Stimulated activated CD4-positive, alpha-beta T cell treated with anti-CD3 and anti-CD28 coated beads, Interleukin-15, amount 100 ng/mL, for 1 hour (primary cell): ENCODE results near the gene WIPF2.

Experiments
- DNase-seq, 2 donors: peaks; one replicate each; pipeline ENCODE4 v3.0.0-alpha.2; 2020; ENCODE audit warnings: low read depth in 1 of 2, low spot score in 1 of 2

Gene WIPF2

DNA sequence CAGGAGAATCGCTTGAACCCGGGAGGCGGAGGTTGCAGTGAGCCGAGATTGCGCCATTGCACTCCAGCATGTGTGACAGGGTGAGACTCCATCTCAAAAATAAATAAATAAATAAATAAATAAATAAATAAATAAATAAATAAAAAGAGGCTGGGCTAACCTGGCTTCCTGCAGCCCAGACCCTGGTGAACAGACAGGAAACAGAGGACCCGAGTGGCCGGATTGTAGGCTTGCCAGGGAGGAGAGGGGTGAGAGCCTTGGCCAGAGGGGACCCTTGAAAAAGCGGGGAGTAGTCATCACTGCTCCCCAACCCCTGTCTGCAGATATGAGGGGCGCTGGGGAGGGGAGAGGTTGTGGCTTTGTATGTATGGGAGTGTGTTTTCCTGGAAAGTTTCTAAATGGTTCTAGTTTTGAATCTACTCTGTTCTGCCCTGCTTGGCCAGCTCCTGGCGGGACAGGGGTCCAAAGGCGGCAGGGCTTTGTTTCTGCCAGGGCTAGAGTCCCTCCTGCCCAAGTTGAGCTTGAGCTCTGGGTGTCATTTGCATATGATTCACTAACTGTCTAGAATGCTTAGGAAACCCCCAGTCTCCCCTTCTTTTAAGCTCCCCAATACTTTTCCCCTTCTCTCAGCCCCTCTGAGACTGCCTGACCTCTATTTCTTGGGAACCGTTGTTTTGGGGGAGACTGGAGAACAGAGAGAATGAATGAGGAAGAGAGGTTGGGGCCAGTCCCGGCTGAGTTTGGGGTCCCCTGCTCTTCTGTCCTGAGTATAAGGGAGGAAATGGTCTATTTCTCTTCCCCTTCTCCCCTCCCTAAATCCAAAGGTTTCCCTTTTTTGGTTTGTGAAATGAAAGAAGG, 106.3 kb downstream of the WIPF2 start:
- DNase-seq, result no peak

DNA sequence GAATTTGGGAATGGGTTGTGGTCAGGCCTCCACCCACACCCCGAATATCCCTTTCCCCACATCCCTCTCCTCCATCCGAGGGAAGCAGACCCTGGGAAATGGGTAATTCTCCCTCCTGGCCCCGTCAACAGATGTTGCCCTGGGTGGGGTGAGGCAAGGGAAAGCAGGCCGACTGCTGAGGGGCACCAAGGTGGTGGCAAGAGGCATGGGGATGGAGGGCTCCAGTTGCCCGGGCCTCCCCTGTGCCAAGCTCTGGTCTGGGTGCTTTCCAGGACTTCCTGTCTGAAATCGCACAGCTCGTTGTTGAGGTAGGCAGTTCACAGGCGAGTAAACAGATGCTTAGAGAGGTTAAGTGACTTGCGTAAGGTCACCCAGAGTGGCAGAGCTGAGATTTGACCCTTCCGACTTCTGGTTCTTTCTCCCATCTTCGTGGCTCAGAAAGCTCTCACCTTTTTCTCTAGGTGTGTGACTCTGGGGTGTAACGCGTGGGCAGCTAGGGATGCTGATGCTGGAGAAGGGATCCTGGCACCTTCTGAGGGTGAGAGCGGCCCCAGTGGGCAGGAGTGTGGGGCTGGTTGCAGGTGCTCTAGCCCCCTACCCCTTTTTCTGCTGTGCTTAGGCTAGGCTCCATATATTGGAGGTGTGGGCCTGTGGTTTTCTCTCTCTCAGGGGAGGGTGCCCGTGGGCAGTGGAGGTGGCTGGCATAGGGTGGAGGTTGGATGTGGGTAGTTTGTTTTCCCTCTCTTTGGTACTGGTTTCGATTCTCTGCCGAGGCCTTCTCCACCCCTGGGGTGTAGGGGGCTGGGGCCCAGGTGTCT, 107.1 kb downstream of the WIPF2 start:
- peak in 1 of 2 donors; percentile 45 for DNase-seq

DNA sequence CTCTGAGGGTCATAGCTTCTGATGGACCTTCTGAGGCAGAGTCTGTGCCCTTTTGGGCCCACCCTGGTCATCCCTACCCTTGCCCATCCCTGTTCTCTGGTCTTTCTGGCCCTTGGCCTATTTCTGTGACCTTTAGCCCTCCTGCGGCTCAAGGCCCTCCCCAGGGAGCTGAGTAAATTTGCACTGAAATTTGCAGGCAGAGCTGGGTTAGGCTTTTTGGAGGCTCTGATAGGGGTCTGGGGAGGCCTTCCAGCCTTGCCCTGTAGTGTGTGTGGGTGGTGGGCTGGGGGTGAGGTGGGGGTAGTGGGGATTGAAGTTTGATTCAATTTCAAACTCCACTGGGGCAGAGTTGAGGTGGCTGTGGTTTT, 107.7 kb downstream of the WIPF2 start:
- DNase-seq, result no peak

DNA sequence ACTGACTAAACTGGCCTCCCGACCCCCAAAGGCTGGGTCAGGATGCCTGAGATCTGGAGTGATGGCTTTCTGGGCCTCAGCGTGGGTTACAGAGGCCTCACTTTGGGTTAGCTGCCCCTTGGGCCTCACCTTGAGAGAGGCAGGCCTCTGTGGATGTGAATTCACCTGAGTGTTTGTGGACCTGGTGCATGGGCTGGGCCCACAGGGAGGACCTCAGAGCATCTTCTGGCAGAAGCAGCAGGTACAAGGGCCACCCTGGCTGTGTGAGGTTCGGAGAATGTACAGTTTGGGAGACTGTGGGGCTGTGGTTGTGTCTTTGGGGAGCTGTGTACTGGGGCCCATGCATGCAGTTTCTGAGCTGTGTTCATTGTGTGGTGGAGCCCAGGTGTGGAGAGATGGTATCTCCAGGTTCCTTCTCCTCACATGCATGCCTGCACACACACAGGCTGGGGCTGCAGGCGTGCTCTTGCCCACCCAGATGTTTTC, 108.2 kb downstream of the WIPF2 start:
- DNase-seq, result no peak

DNA sequence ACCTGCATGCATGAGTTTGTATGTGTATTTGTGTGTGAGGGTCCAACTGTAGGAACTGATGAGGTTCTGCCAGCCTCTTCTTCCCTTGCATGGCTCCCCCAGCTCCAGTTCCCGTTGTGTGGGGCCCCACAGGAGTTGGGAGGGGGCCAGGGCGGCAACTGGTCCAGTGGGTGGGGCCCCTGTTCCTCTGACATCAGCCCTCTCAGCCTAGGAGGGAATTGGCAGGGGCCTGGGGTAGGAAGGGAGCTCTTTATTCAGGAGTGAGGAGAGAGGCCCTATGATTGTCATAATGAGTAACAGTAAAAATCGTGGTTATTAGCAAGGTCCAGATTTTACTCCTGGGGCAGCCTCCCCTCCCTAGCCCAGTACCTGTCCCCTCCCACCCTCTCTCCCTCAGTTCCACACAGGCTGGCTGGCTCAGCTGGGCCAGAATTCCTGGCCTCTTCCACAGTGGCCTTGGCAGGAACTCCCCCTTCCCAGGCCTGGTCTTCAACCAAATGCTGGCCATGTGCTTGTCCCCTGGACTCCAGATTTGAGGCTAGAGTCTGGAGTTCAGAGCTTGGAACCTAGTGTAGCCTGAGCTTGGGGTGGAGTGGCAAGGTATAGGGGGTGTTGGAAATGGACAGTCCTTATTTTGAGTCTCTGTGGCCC, 108.8 kb downstream of the WIPF2 start:
- DNase-seq, result no peak

DNA sequence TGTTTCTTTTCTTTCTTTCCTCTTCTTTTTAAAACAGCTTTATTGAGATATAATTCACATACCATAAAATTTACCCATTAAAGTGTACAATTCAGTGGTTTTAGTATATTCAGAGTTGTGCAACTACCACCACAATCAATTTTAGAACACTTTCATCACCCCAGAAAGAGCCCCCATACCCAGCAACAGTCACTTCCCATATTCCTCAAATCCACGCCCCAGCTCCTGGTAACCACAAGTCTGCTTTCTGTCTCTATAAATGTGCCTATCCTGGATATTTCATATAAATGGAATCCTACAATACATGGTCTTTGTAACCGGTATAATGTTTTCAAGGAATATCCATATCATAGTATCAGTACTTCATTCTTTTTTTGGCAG, 109.3 kb downstream of the WIPF2 start:
- DNase-seq, result no peak

DNA sequence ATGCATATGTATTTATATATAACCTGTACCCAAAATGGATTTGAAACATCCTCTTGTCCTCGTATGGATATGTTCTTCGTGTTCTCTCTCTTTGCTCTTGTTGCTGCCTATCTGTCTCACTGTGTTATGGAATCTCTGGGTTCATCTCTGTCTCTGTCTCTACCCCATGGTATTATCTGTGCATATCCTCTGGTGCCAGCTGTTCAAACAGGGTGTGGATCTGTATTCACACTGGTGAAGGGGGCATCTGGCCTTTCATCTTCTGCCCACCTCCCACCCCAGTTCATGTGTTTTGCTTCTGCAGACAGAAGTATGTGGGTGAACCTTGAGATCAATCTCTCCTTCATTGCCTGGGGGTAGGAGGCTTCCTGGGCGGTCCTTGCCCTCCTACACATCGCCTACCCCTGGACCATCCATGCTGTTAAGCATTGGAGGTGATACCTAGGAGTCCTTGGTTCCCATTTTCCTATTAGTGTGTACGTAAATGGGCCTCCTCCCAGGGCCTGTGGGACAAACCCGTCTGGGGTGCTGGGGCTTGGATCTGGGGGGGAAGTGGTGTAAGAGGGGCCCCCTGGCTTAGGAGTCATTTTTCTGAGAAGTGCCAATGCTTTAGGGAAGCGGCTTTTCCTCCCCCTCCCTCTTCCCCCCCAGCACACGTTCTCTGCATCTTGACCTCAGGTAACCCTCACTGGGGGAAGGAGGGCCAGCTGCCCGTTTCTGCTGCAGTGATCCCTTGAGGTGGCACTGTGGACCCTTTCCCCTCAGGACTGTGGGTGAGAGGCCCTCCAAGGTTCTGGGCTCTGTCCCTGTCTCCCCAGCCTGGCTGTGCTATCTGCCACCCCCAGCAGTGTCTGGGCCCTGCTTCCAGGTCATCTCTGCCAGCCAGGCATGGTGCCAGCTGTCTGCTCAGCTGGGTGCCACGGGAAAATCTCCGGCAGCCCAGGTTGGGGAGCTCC, 111.0 kb downstream of the WIPF2 start:
- no peak for DNase-seq

DNA sequence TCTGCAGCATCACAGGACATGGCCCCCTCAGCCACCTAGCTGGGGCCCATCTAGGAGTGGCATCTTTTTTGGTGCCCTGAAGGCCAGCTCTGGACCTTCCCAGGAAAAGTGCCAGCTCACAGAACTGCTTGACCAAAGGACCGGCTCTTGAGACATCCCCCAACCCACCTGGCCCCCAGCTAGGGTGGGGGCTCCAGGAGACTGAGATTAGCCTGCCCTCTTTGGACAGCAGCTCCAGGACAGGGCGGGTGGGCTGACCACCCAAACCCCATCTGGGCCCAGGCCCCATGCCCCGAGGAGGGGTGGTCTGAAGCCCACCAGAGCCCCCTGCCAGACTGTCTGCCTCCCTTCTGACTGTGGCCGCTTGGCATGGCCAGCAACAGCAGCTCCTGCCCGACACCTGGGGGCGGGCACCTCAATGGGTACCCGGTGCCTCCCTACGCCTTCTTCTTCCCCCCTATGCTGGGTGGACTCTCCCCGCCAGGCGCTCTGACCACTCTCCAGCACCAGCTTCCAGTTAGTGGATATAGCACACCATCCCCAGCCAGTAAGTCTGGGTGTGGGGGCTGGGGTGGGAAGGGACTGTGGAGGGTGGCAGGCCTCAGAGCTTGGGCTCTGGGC, 111.9 kb downstream of the WIPF2 start:
- DNase-seq, result no peak

DNA sequence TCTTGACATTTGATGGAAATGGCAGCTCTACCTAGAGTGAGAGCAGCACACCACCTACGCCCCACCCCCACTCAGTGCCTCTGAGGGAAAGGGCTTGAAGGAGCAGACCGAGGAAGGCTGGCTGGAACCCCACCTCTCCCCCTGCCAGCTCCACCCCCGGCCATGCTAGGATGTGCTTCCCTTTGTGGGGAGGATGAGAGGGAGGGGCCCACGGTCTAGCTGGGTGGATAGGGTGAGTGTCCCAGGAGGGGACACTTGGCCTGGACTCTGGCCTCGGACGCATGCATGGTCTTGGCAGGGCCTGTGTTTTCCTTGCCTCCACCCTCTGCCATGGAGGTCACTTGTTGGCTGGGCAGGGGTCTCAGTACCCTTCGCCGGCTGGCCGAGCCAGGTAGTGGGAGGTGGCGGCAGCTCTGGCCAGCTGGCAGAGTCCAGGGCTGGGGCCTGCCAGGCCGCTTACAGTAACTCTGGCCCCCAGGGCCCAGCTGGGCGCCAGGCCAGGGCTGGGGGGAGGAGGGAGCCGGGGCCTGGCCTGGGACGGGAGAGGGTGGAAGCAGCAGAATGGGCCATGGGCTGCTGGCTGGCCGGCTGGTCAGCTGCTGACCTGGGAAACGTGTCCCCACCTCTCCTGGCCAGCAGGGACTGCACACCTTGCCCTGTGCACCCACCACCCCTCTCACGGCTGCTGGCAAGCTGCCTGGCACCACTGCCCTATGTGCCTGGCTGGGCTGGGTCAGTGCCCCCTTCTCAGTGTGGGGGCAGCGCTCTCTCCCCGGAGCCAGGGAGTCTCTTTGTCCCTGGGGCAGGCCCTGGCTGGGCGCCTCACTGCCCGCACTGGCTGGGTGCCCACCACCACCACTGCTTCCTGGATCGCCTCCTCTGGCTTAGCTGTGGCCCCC, 112.9 kb downstream of the WIPF2 start:
- DNase-seq, result no peak
